Glutamatergic neuron (in vitro differentiated cells): ENCODE results near the gene RBM20. TPM values are rescaled to one million over a fixed set of nuclear protein-coding genes. Genes with fewer than 3 reads are reported as not detected.

Experiments used
- DNase-seq: peaks from one replicate; pipeline ENCODE4 v3.0.0; 2022
- H3K27ac Mint-ChIP-seq: one replicate; pipeline ENCODE4 v1.8.0; 2020; ENCODE audit warnings: mild to moderate bottlenecking, mixed read lengths, inconsistent platforms; ENCODE audit not compliant: unreplicated experiment
- H3K27me3 Mint-ChIP-seq: one replicate; pipeline ENCODE4 v1.8.0; 2020; ENCODE audit warnings: mild to moderate bottlenecking, moderate library complexity, mixed read lengths, inconsistent platforms; ENCODE audit not compliant: unreplicated experiment
- H3K36me3 Mint-ChIP-seq: one replicate; pipeline ENCODE4 v1.8.0; 2020; ENCODE audit warnings: mild to moderate bottlenecking, mixed read lengths, inconsistent platforms; ENCODE audit not compliant: unreplicated experiment
- H3K4me1 Mint-ChIP-seq: one replicate; pipeline ENCODE4 v1.8.0; 2020; ENCODE audit warnings: mild to moderate bottlenecking, low read depth, mixed read lengths, inconsistent platforms; ENCODE audit not compliant: unreplicated experiment
- H3K4me3 Mint-ChIP-seq: one replicate; pipeline ENCODE4 v1.8.0; 2020; ENCODE audit warnings: mild to moderate bottlenecking, mixed read lengths, inconsistent platforms; ENCODE audit not compliant: unreplicated experiment
- H3K9me3 Mint-ChIP-seq: one replicate; pipeline ENCODE4 v1.8.0; 2020; ENCODE audit warnings: mild to moderate bottlenecking, moderate library complexity, mixed read lengths, inconsistent platforms; ENCODE audit not compliant: unreplicated experiment
- total RNA-seq: library from RNA; stranded (reverse); fragmentation: NEBNext Ultra II Directional; extraction: Animal tissue kit (Norgen Biotek cat#: 25700); gene quantifications from one replicate; pipeline ENCODE4 v1.2.1, GENCODE V29; 2021; ENCODE audit not compliant: unreplicated experiment
- TF ChIP-seq, protein P1 (sequence below): fragments of 200-600 bp; sonication (generic); IDR thresholded peaks from one replicate; pipeline ENCODE4 v1.5.0; 2021; ENCODE audit not compliant: partially characterized antibody, unreplicated experiment

The RBM20 gene
- total RNA-seq, 1 donor from 2014 or later, result 5.8 TPM

DNA sequence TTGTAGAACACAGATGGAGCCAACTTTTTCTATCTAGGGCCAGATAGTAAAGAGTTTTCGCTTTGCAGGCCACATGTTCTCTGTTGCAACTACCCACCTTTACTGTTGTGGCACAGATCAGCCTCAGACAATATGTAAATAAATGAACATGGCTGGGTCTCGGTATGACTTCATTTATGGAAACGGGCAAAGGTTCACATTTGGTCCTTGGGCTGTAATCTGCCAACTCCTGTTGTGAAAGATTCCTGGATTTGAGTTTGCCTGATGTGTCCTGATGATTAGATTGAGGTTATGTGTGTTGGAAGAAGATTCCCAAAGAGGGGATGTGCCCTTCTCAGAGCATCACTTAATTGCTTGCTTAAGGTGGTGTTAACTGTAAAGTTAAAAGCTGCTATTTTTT is 38.2 kb downstream of the RBM20 start:
- TF ChIP-seq, protein P1, sequence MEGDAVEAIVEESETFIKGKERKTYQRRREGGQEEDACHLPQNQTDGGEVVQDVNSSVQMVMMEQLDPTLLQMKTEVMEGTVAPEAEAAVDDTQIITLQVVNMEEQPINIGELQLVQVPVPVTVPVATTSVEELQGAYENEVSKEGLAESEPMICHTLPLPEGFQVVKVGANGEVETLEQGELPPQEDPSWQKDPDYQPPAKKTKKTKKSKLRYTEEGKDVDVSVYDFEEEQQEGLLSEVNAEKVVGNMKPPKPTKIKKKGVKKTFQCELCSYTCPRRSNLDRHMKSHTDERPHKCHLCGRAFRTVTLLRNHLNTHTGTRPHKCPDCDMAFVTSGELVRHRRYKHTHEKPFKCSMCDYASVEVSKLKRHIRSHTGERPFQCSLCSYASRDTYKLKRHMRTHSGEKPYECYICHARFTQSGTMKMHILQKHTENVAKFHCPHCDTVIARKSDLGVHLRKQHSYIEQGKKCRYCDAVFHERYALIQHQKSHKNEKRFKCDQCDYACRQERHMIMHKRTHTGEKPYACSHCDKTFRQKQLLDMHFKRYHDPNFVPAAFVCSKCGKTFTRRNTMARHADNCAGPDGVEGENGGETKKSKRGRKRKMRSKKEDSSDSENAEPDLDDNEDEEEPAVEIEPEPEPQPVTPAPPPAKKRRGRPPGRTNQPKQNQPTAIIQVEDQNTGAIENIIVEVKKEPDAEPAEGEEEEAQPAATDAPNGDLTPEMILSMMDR, result no peak
- peaks cover 9% of the 10 kb centered on the region for H3K27me3 Mint-ChIP-seq
- no peak for DNase-seq
- no peak overlapping the region for H3K27ac Mint-ChIP-seq
- H3K9me3 Mint-ChIP-seq, result peaks cover 5% of the 10 kb centered on the region
- H3K36me3 Mint-ChIP-seq, result no peaks in the 10 kb centered on the region
- H3K4me3 Mint-ChIP-seq, result no peak overlapping the region
- H3K4me1 Mint-ChIP-seq, result peaks cover 23% of the 10 kb centered on the region

DNA sequence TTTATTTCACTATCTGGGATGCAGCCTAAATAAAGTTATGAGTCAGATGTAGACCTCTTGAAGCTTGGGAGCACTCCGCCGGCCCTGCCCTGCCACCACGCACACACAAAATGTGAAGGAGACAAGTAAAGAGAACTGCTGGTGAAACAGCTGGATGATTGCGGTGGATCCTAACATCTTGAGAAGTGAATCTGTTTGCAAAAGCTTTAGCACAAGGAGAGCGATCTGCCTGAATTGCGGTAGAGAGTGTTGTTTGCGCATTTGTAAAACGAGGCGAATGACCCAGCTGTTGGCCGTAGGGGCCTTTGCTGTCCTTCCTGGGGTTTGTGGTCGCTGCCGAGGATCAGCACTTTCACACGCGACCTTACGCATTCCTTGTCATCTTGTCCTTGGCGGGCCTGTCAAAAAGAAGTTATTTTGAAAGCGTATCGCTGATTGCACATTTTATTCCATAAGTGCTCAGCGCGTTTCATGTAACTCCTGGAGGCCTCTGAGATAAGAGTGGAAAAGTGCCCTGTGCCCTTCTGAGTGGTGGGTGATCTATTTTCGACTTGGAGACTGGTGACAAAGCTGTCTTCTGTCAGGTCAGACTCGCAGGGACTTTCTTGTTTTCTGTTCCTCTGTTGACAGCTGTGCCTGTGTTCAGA is 40.8 kb downstream of the RBM20 start:
- Mint-ChIP-seq H3K27ac (no peak overlapping the region), H3K4me1 (peaks cover 17% of the 10 kb centered on the region), H3K4me3 (no peak overlapping the region), H3K27me3 (peaks cover 5% of the 10 kb centered on the region), H3K9me3 (peaks cover 2% of the 10 kb centered on the region), H3K36me3 (no peaks in the 10 kb centered on the region)
- DNase-seq, result no peak
- TF ChIP-seq, protein P1, result no peak

DNA sequence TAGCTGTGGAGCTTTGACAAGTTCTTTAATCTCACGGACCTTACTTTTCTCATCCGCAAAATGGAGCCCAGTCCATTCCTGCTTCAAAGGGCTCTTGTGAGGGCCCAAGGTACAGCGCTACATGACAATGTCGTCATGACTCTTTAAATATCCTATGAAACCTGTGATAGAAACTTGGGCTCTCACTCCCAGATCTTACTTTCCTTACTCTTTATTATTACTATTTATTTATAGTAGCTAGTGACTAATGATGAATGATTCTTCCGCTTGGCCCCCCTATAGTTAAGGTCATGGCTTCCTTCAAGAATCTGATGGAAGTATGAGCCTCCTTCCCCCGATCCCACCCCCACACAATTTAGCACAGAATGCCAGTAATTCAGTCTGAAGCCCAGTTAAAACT is 41.9 kb downstream of the RBM20 start:
- H3K9me3 Mint-ChIP-seq, result no peaks in the 10 kb centered on the region
- no peaks in the 10 kb centered on the region for H3K36me3 Mint-ChIP-seq
- no peak for DNase-seq
- no peak overlapping the region for H3K4me3 Mint-ChIP-seq
- TF ChIP-seq, protein P1, result no peak
- H3K27ac Mint-ChIP-seq, result no peak overlapping the region
- peaks cover 8% of the 10 kb centered on the region for H3K4me1 Mint-ChIP-seq
- H3K27me3 Mint-ChIP-seq, result no peaks in the 10 kb centered on the region

DNA sequence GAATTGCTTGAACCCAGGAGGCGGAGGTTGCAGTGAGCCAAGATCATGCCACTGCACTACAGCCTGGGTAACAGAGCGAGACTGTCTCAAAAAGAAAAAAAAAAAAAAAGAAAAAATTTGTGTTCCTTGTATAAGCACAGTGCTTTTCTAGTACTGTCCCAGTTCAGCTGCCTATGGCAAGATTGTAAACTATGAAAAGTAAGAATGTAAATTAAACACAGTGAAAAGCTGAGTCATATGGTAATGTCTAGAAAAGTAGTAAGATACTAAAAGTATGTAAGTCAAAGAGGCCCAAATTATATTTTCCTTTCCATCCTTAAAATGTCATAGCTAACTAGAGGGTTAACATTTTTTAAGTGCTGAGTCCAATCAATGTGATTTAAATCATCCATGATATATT is 42.8 kb downstream of the RBM20 start:
- no peak for DNase-seq
- TF ChIP-seq, protein P1, result no peak
- Mint-ChIP-seq H3K4me3 (no peak overlapping the region), H3K27ac (no peak overlapping the region), H3K27me3 (no peaks in the 10 kb centered on the region), H3K36me3 (peaks cover 5% of the 10 kb centered on the region), H3K4me1 (peaks cover 8% of the 10 kb centered on the region), H3K9me3 (no peaks in the 10 kb centered on the region)

DNA sequence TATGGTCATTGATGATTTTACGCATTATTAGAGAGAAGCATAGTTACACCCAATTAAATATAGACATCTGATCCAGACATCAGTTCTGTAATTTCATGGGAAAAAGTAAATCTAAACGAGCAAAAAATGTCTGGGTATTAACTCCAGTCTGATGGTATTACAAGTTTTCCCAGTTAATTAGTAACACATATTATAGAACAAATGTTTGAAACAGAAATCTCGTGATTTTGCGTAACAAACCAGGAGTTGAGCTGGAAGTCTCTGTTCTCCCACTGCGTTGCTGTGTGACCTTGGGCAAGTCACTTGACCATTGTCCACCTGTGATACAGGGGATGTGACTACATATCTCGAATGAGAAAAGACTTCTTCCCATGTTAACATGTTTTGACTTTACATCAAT is 43.3 kb downstream of the RBM20 start:
- Mint-ChIP-seq H3K27me3 (no peaks in the 10 kb centered on the region), H3K36me3 (peaks cover 7% of the 10 kb centered on the region), H3K4me3 (no peak overlapping the region), H3K9me3 (no peaks in the 10 kb centered on the region), H3K27ac (no peak overlapping the region), H3K4me1 (peaks cover 8% of the 10 kb centered on the region)
- TF ChIP-seq, protein P1, result no peak
- no peak for DNase-seq
